Measurements from ENCODE around the gene ZNF750.

Gene ZNF750

GRCh38 chr17:82870091-82870491 lies 30.3 kb upstream of the ZNF750 start:
- Histone ChIP-seq H3K9me2 (ENCODE audit: low read depth, low read length) (no peaks in the 10 kb centered on the region), H3K4me1 (ENCODE audit: insufficient read depth, low read length, severe bottlenecking) (peaks cover 61% of the 10 kb centered on the region), H3K9ac (ENCODE audit: low read length) (no peak overlapping the region), H3K79me2 (ENCODE audit: insufficient read depth, low read length) (no peaks in the 10 kb centered on the region), H3K27me3 (ENCODE audit: insufficient read depth, low read length) (no peaks in the 10 kb centered on the region), H3K9me3 (ENCODE audit: low read length) (no peaks in the 10 kb centered on the region), H3K4me2 (ENCODE audit: low read length) (peak overlapping the region; percentile 42), H4K20me1 (ENCODE audit: insufficient read depth, low read length) (no peaks in the 10 kb centered on the region), H3F3A (ENCODE audit: insufficient read depth, low read length) (no peaks in the 10 kb centered on the region), H3K4me3 (ENCODE audit: low read depth, low read length, poor library complexity, severe bottlenecking) (no peak overlapping the region), H3K36me3 (ENCODE audit: insufficient read depth, low read length) (peaks cover 19% of the 10 kb centered on the region; the same call in 1 of the 2 replicates), H2AFZ (ENCODE audit: low read length) (no peak overlapping the region), H3K27ac (ENCODE audit: low read depth, low read length, poor library complexity, severe bottlenecking) (peak overlapping the region; percentile 93)
- TF ChIP-seq EZH2 (IDR thresholded peaks at IDR 0.05; ENCODE audit: borderline replicate concordance, low read length) (no peak), CTCF (IDR thresholded peaks at IDR 0.05; ENCODE audit: low read length) (no peak)

GRCh38 chr17:82869536-82869935 lies 29.7 kb upstream of the ZNF750 start:
- peak overlapping the region; percentile 42 for H3K4me2 ChIP-seq (ENCODE audit: low read length)
- H3K9me3 ChIP-seq (ENCODE audit: low read length), result no peaks in the 10 kb centered on the region
- no peaks in the 10 kb centered on the region for H3F3A ChIP-seq (ENCODE audit: insufficient read depth, low read length)
- H3K4me1 ChIP-seq (ENCODE audit: insufficient read depth, low read length, severe bottlenecking), result peaks cover 67% of the 10 kb centered on the region
- TF ChIP-seq EZH2 (IDR thresholded peaks at IDR 0.05; ENCODE audit: borderline replicate concordance, low read length) (no peak), CTCF (IDR thresholded peaks at IDR 0.05; ENCODE audit: low read length) (no peak)
- H3K27ac ChIP-seq (ENCODE audit: low read depth, low read length, poor library complexity, severe bottlenecking), result peak overlapping the region; percentile 93
- no peaks in the 10 kb centered on the region for H4K20me1 ChIP-seq (ENCODE audit: insufficient read depth, low read length)
- H3K4me3 ChIP-seq (ENCODE audit: low read depth, low read length, poor library complexity, severe bottlenecking), result no peak overlapping the region
- H3K36me3 ChIP-seq (ENCODE audit: insufficient read depth, low read length), result peaks cover 19% of the 10 kb centered on the region; the same call in 1 of the 2 replicates
- no peaks in the 10 kb centered on the region for H3K79me2 ChIP-seq (ENCODE audit: insufficient read depth, low read length)
- H3K9ac ChIP-seq (ENCODE audit: low read length), result no peak overlapping the region; the same call in 1 of the 2 replicates
- no peaks in the 10 kb centered on the region for H3K27me3 ChIP-seq (ENCODE audit: insufficient read depth, low read length)
- H2AFZ ChIP-seq (ENCODE audit: low read length), result no peak overlapping the region
- H3K9me2 ChIP-seq (ENCODE audit: low read depth, low read length), result no peaks in the 10 kb centered on the region

GRCh38 chr17:82868715-82869131 lies 28.9 kb upstream of the ZNF750 start:
- Histone ChIP-seq H2AFZ (ENCODE audit: low read length) (no peak overlapping the region), H3K4me1 (ENCODE audit: insufficient read depth, low read length, severe bottlenecking) (peaks cover 75% of the 10 kb centered on the region), H3K9me3 (ENCODE audit: low read length) (no peaks in the 10 kb centered on the region), H3K79me2 (ENCODE audit: insufficient read depth, low read length) (no peaks in the 10 kb centered on the region), H3K27me3 (ENCODE audit: insufficient read depth, low read length) (no peaks in the 10 kb centered on the region), H4K20me1 (ENCODE audit: insufficient read depth, low read length) (no peaks in the 10 kb centered on the region), H3K9me2 (ENCODE audit: low read depth, low read length) (no peaks in the 10 kb centered on the region), H3K9ac (ENCODE audit: low read length) (no peak overlapping the region), H3K36me3 (ENCODE audit: insufficient read depth, low read length) (peaks cover 19% of the 10 kb centered on the region; the same call in 1 of the 2 replicates), H3F3A (ENCODE audit: insufficient read depth, low read length) (no peaks in the 10 kb centered on the region), H3K27ac (ENCODE audit: low read depth, low read length, poor library complexity, severe bottlenecking) (no peak overlapping the region), H3K4me2 (ENCODE audit: low read length) (no peak overlapping the region), H3K4me3 (ENCODE audit: low read depth, low read length, poor library complexity, severe bottlenecking) (no peak overlapping the region)
- TF ChIP-seq EZH2 (IDR thresholded peaks at IDR 0.05; ENCODE audit: borderline replicate concordance, low read length), result no peak

DNA sequence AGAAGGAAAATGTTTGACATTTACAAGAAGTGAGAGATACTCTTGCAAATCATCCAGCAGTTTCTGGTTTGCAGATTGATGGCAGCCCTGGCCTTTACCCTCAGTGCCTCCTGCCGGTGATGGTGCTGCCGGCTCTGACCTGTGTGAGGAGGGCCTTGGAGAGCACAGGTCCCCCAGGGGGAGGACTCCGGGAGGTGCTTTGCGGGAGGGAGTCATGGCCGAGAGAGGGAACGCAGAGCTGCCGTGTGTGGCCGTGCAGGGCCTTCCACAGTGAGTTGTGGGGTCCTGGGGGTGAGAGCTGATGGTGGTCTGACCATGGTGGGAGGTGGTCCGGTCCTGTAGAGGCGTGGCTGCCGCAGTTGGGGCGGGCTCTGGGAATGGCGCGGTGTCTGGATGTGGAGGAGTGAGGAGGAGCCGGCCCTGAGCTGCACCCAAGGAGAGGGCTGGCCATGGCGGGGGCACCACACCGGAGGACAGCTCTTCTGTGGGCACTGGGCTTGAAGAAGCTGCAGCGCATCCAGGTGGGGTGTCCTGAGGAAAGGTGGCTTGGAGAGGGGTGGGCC lies 28.0 kb upstream of the ZNF750 start:
- no peaks in the 10 kb centered on the region for H3K9me2 ChIP-seq (ENCODE audit: low read depth, low read length)
- no peak overlapping the region for H3K4me3 ChIP-seq (ENCODE audit: low read depth, low read length, poor library complexity, severe bottlenecking)
- H3K27ac ChIP-seq (ENCODE audit: low read depth, low read length, poor library complexity, severe bottlenecking), result no peak overlapping the region
- no peaks in the 10 kb centered on the region for H3K27me3 ChIP-seq (ENCODE audit: insufficient read depth, low read length)
- no peaks in the 10 kb centered on the region for H3K79me2 ChIP-seq (ENCODE audit: insufficient read depth, low read length)
- H4K20me1 ChIP-seq (ENCODE audit: insufficient read depth, low read length), result no peaks in the 10 kb centered on the region
- no peaks in the 10 kb centered on the region for H3K9me3 ChIP-seq (ENCODE audit: low read length)
- TF ChIP-seq EZH2 (IDR thresholded peaks at IDR 0.05; ENCODE audit: borderline replicate concordance, low read length) (no peak), CTCF (IDR thresholded peaks at IDR 0.05; ENCODE audit: low read length) (no peak)
- H3K36me3 ChIP-seq (ENCODE audit: insufficient read depth, low read length), result peaks cover 15% of the 10 kb centered on the region; the same call in 1 of the 2 replicates
- peaks cover 78% of the 10 kb centered on the region for H3K4me1 ChIP-seq (ENCODE audit: insufficient read depth, low read length, severe bottlenecking)
- H3K4me2 ChIP-seq (ENCODE audit: low read length), result no peak overlapping the region
- H3F3A ChIP-seq (ENCODE audit: insufficient read depth, low read length), result no peaks in the 10 kb centered on the region
- no peak overlapping the region for H3K9ac ChIP-seq (ENCODE audit: low read length)
- H2AFZ ChIP-seq (ENCODE audit: low read length), result no peak overlapping the region

All from OCI-LY1 (cell line).